ENCODE results near the gene C10orf88.

Gene C10orf88

DNA sequence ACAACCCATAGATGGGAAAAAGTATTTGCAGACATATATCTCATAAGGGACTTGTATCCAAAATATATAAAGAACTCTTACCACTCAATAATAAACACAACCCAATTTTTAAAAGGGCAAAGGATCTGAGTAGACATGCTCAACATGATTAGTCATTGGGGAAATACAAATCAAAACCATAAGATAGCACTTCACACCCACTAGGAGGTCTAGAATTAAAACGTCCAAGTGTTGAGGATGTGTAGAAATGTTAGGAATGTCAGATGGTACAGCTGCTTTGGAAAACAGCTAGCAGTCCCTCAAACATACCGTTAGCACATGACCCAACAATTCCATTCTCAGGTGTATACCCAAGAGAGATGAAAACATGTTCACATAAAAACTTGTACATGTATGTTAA is 34.5 kb upstream of the C10orf88 start:
- DNase-seq: no peak
- TF ChIP-seq, protein P1, sequence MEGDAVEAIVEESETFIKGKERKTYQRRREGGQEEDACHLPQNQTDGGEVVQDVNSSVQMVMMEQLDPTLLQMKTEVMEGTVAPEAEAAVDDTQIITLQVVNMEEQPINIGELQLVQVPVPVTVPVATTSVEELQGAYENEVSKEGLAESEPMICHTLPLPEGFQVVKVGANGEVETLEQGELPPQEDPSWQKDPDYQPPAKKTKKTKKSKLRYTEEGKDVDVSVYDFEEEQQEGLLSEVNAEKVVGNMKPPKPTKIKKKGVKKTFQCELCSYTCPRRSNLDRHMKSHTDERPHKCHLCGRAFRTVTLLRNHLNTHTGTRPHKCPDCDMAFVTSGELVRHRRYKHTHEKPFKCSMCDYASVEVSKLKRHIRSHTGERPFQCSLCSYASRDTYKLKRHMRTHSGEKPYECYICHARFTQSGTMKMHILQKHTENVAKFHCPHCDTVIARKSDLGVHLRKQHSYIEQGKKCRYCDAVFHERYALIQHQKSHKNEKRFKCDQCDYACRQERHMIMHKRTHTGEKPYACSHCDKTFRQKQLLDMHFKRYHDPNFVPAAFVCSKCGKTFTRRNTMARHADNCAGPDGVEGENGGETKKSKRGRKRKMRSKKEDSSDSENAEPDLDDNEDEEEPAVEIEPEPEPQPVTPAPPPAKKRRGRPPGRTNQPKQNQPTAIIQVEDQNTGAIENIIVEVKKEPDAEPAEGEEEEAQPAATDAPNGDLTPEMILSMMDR (IDR thresholded peaks at IDR 0.05; ENCODE audit: low read depth, low read length): no peak
- Histone ChIP-seq H3K36me3 (peaks cover 7% of the 10 kb centered on the region), H3K27me3 (ENCODE audit: insufficient read depth, low read depth, severe bottlenecking) (no peaks in the 10 kb centered on the region), H3K27ac (no peak overlapping the region), H3K4me3 (ENCODE audit: low read depth, low read length) (no peak overlapping the region), H3K9me3 (ENCODE audit: severe bottlenecking) (no peaks in the 10 kb centered on the region)

GRCh38 chr10:122986335-122986734 is 32.3 kb upstream of the C10orf88 start:
- TF ChIP-seq, protein P1 (IDR thresholded peaks at IDR 0.05; ENCODE audit: low read depth, low read length): no peak
- H3K36me3 ChIP-seq: peaks cover 3% of the 10 kb centered on the region
- H3K27me3 ChIP-seq (ENCODE audit: insufficient read depth, low read depth, severe bottlenecking): no peaks in the 10 kb centered on the region
- DNase-seq: no peak
- H3K4me3 ChIP-seq (ENCODE audit: low read depth, low read length): no peak overlapping the region
- no peaks in the 10 kb centered on the region for H3K9me3 ChIP-seq (ENCODE audit: severe bottlenecking)
- H3K27ac ChIP-seq: no peak overlapping the region

- peaks cover 3% of the 10 kb centered on the region for H3K36me3 ChIP-seq
- no peak overlapping the region for H3K27ac ChIP-seq
- no peak overlapping the region for H3K4me3 ChIP-seq (ENCODE audit: low read depth, low read length)
- H3K9me3 ChIP-seq (ENCODE audit: severe bottlenecking): no peaks in the 10 kb centered on the region
- TF ChIP-seq, protein P1 (IDR thresholded peaks at IDR 0.05; ENCODE audit: low read depth, low read length): no peak
- H3K27me3 ChIP-seq (ENCODE audit: insufficient read depth, low read depth, severe bottlenecking): no peaks in the 10 kb centered on the region
- no peak for DNase-seq
These were observed 30.7 kb upstream of the C10orf88 start for GRCh38 chr10:122984708-122985107.

- TF ChIP-seq, protein P1 (IDR thresholded peaks at IDR 0.05; ENCODE audit: low read depth, low read length): no peak
- H3K9me3 ChIP-seq (ENCODE audit: severe bottlenecking): no peaks in the 10 kb centered on the region
- no peak overlapping the region for H3K27ac ChIP-seq
- no peak overlapping the region for H3K4me3 ChIP-seq (ENCODE audit: low read depth, low read length)
- peaks cover 3% of the 10 kb centered on the region for H3K36me3 ChIP-seq
- no peaks in the 10 kb centered on the region for H3K27me3 ChIP-seq (ENCODE audit: insufficient read depth, low read depth, severe bottlenecking)
- no peak for DNase-seq
These were observed 29.9 kb upstream of the C10orf88 start for GRCh38 chr10:122983898-122984297.

DNA sequence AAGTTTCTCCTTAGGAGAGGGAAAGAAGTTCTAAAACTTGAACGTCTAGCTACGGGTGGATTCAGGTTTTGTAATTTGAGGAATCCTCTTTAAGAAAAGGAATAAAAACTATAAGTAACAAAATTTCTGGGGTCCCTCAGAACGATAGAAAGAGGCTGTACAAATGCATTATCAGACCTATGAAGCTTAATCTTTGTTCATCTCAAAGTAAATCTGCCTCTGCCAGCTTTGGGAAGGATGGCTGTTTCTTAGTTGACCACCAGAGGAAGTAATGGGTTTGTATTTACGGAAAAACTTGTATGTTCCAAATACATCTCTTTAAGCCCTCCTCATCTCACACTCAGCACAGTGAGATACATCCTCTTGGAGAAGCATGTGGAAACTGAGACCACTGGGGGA is 27.0 kb upstream of the C10orf88 start:
- H3K36me3 ChIP-seq: peaks cover 3% of the 10 kb centered on the region; the same call in 1 of the 2 replicates
- H3K27me3 ChIP-seq (ENCODE audit: insufficient read depth, low read depth, severe bottlenecking): no peaks in the 10 kb centered on the region
- no peak for DNase-seq
- H3K27ac ChIP-seq: no peak overlapping the region
- H3K9me3 ChIP-seq (ENCODE audit: severe bottlenecking): no peaks in the 10 kb centered on the region
- peak overlapping the region; percentile 74 for H3K4me3 ChIP-seq (ENCODE audit: low read depth, low read length)
- TF ChIP-seq, protein P1 (IDR thresholded peaks at IDR 0.05; ENCODE audit: low read depth, low read length): 0 out of 2 replicates have a peak, but pooled peaks have one; percentile 19
